OCI-M1 (cell line): ENCODE data around the gene SBK1.

Experiments
- DNase-seq: peaks from one replicate; lab custom pipeline; 2025; lab: John Stamatoyannopoulos, UW

SBK1 gene

GRCh38 chr16:28282045-28282444 lies 10.3 kb upstream of the SBK1 start:
- DNase-seq, result no peak

GRCh38 chr16:28283173-28283572 lies 9.2 kb upstream of the SBK1 start:
- DNase-seq, result no peak

GRCh38 chr16:28283798-28284577 lies 8.3 kb upstream of the SBK1 start:
- no peak for DNase-seq

GRCh38 chr16:28285649-28286048 lies 6.7 kb upstream of the SBK1 start:
- DNase-seq, result no peak

- DNase-seq, result no peak
Observed at GRCh38 chr16:28288114-28288513, 4.2 kb upstream of the SBK1 start.

GRCh38 chr16:28289048-28289447 lies 3.3 kb upstream of the SBK1 start:
- DNase-seq, result peak; percentile 66

GRCh38 chr16:28289939-28290858 lies 2.1 kb upstream of the SBK1 start:
- no peak for DNase-seq

- DNase-seq, result no peak
Observed at GRCh38 chr16:28290859-28291254, 1.5 kb upstream of the SBK1 start.

- no peak for DNase-seq
Observed at GRCh38 chr16:28292731-28293600, 641 bp downstream of the SBK1 start.

- DNase-seq, result no peak
Observed at GRCh38 chr16:28293601-28293960, 1.3 kb downstream of the SBK1 start.

GRCh38 chr16:28294201-28294600 lies 1.9 kb downstream of the SBK1 start:
- DNase-seq, result no peak

- no peak for DNase-seq
Observed at GRCh38 chr16:28295276-28295675, 3.0 kb downstream of the SBK1 start.

- no peak for DNase-seq
Observed at GRCh38 chr16:28297308-28297707, 5.0 kb downstream of the SBK1 start.

GRCh38 chr16:28297784-28298510 lies 5.6 kb downstream of the SBK1 start:
- no peak for DNase-seq

GRCh38 chr16:28298511-28298878 lies 6.2 kb downstream of the SBK1 start:
- no peak for DNase-seq

GRCh38 chr16:28300327-28300726 lies 8.0 kb downstream of the SBK1 start:
- DNase-seq, result no peak

GRCh38 chr16:28301154-28301553 lies 8.8 kb downstream of the SBK1 start:
- DNase-seq, result no peak

GRCh38 chr16:28301620-28302019 lies 9.3 kb downstream of the SBK1 start:
- DNase-seq, result no peak

- DNase-seq, result no peak
Observed at GRCh38 chr16:28303132-28303531, 10.8 kb downstream of the SBK1 start.

- DNase-seq, result peak; percentile 40
Observed at GRCh38 chr16:28304214-28304613, 11.9 kb downstream of the SBK1 start.

GRCh38 chr16:28307936-28308335 lies 15.6 kb downstream of the SBK1 start:
- DNase-seq, result no peak
